Measurements from ENCODE around the gene ZNF222. TPM values are rescaled to one million over a fixed set of nuclear protein-coding genes. Genes with fewer than 3 reads are reported as not detected.

The ZNF222 gene
- total RNA-seq, 1 donor from 2014 or later, result 7.8 TPM

- Mint-ChIP-seq H3K27me3 (ENCODE audit: low read depth) (no peaks in the 10 kb centered on the region), H3K9me3 (peaks cover 5% of the 10 kb centered on the region), H3K4me3 (no peak overlapping the region), H3K36me3 (peaks cover 85% of the 10 kb centered on the region), H3K27ac (no peak overlapping the region), H3K4me1 (no peaks in the 10 kb centered on the region)
- no peak for TF ChIP-seq CTCF (IDR thresholded peaks at IDR 0.05; ENCODE audit: unreplicated experiment)
- DNase-seq (ENCODE audit: low spot score in 2 of 2, unreplicated experiment in 2 of 2), result no peak
Measured at GRCh38 chr19:44059229-44059628, 34.0 kb downstream of the ZNF222 start.

GRCh38 chr19:44061038-44061437 is 35.9 kb downstream of the ZNF222 start:
- Mint-ChIP-seq H3K27ac (no peak overlapping the region), H3K4me1 (no peaks in the 10 kb centered on the region), H3K27me3 (ENCODE audit: low read depth) (no peaks in the 10 kb centered on the region), H3K9me3 (peaks cover 17% of the 10 kb centered on the region), H3K4me3 (no peak overlapping the region), H3K36me3 (peaks cover 87% of the 10 kb centered on the region)
- no peak for DNase-seq (ENCODE audit: low spot score in 2 of 2, unreplicated experiment in 2 of 2)
- no peak for TF ChIP-seq CTCF (IDR thresholded peaks at IDR 0.05; ENCODE audit: unreplicated experiment)

GRCh38 chr19:44066305-44066704 is 41.1 kb downstream of the ZNF222 start:
- TF ChIP-seq CTCF (IDR thresholded peaks at IDR 0.05; ENCODE audit: unreplicated experiment), result no peak
- H3K27ac Mint-ChIP-seq, result no peak overlapping the region
- peaks cover 89% of the 10 kb centered on the region for H3K36me3 Mint-ChIP-seq
- peaks cover 2% of the 10 kb centered on the region for H3K4me1 Mint-ChIP-seq
- no peak for DNase-seq (ENCODE audit: low spot score in 2 of 2, unreplicated experiment in 2 of 2)
- no peak overlapping the region for H3K4me3 Mint-ChIP-seq
- peaks cover 61% of the 10 kb centered on the region for H3K9me3 Mint-ChIP-seq
- no peaks in the 10 kb centered on the region for H3K27me3 Mint-ChIP-seq (ENCODE audit: low read depth)

- H3K36me3 Mint-ChIP-seq, result peaks cover 63% of the 10 kb centered on the region
- no peak overlapping the region for H3K4me3 Mint-ChIP-seq
- H3K4me1 Mint-ChIP-seq, result peaks cover 19% of the 10 kb centered on the region
- no peak for TF ChIP-seq CTCF (IDR thresholded peaks at IDR 0.05; ENCODE audit: unreplicated experiment)
- DNase-seq (ENCODE audit: low spot score in 2 of 2, unreplicated experiment in 2 of 2), result no peak
- no peaks in the 10 kb centered on the region for H3K27me3 Mint-ChIP-seq (ENCODE audit: low read depth)
- H3K9me3 Mint-ChIP-seq, result peaks cover 59% of the 10 kb centered on the region
- no peak overlapping the region for H3K27ac Mint-ChIP-seq
Measured at GRCh38 chr19:44069415-44069814, 44.2 kb downstream of the ZNF222 start.

- Mint-ChIP-seq H3K27ac (peak within 1 kb of the TSS; percentile 95), H3K36me3 (peaks cover 45% of the 10 kb centered on the region), H3K4me1 (peaks cover 19% of the 10 kb centered on the region), H3K27me3 (ENCODE audit: low read depth) (no peaks in the 10 kb centered on the region), H3K9me3 (peaks cover 40% of the 10 kb centered on the region), H3K4me3 (peak within 1 kb of the TSS; percentile 92)
- DNase-seq (ENCODE audit: low spot score in 2 of 2, unreplicated experiment in 2 of 2), result peak; percentile 60 to 83
- TF ChIP-seq CTCF (IDR thresholded peaks at IDR 0.05; ENCODE audit: unreplicated experiment), result no peak
Measured at GRCh38 chr19:44071824-44072542, 46.8 kb downstream of the ZNF222 start, which contains the start of gene ZNF284. Gene ZNF284, plus strand, starts transcription at chr19:44072159. Its CDS starts 4,231 bp downstream, at chr19:44076390.
